Right lobe of liver (tissue), 6 donors: Measurements from ENCODE around the gene ZNF302. TPM values are rescaled to one million over a fixed set of nuclear protein-coding genes. Genes with fewer than 3 reads are reported as not detected.

Experiments used
- ATAC-seq, 4 donors: fragments of 200-7000 bp; cut with Tn5 transposase; one replicate each; pipeline ENCODE4 v1.9.1; 2020; ENCODE audit warnings: mild to moderate bottlenecking in 4 of 4, moderate library complexity in 4 of 4
- DNase-seq, 3 donors: peaks; one replicate each; pipeline ENCODE4 v3.0.0-alpha.2; 2020
- H3K27ac ChIP-seq, 3 donors: fragments of 200-600 bp; one replicate each; pipeline ENCODE4 v1.8.0; 2022
- H3K27me3 ChIP-seq, 2 donors: fragments of 200-600 bp; one replicate each; pipeline ENCODE4 v1.8.0; 2022
- H3K36me3 ChIP-seq, 4 donors: fragments of 200-600 bp; sonication (generic) in 1 of 4; one replicate each; pipeline versions ENCODE4 v1.5.1 to v1.8.0; 2017 to 2022; ENCODE audit warnings: control low read depth in 1 of 4
- H3K4me1 ChIP-seq, 4 donors: fragments of 200-600 bp; sonication (generic) in 1 of 4; one replicate each; pipeline versions ENCODE4 v1.5.1 to v1.8.0; 2017 to 2022; ENCODE audit warnings: control low read depth in 1 of 4
- H3K4me3 ChIP-seq, 3 donors: fragments of 200-600 bp; one replicate each; pipeline ENCODE4 v1.8.0; 2022
- H3K9me3 ChIP-seq, 4 donors: fragments of 200-600 bp; sonication (generic) in 1 of 4; one replicate each; pipeline versions ENCODE4 v1.5.1 to v1.8.0; 2017 to 2022; ENCODE audit warnings: control low read depth in 1 of 4
- CTCF ChIP-seq, 4 donors: fragments of 200-600 bp in 3 of 4; fragments of 450-650 bp in 1 of 4; IDR thresholded peaks; one replicate each; pipeline versions ENCODE4 v1.5.1 to v1.8.0; 2016 to 2022; ENCODE audit warnings: antibody characterized with exemption in 4 of 4, mild to moderate bottlenecking in 2 of 4
- POLR2A ChIP-seq: fragments of 450-650 bp; IDR thresholded peaks from one replicate; pipeline ENCODE4 v1.6.1; 2017; ENCODE audit warnings: antibody characterized with exemption, mild to moderate bottlenecking
- WGBS: methylation state at CpG from one replicate; pipeline ENCODE4 v1.1.6; 2018; ENCODE audit warnings: low coverage, low lambda C conversion rate; ENCODE audit not compliant: insufficient coverage; ENCODE audit errors: missing lambda C conversion rate; 5-methylcytosine and 5-hydroxymethylcytosine counted together
- intact Hi-C, 2 donors: fragments of 100-400 bp; cut with DNase I; formaldehyde crosslinking; loops; one replicate each; pipeline versions ENCODE4 v1.11.2 to v1.14.1; 2022
- total RNA-seq, 6 experiments: library from RNA; depleted of rRNA in 2 of 6; stranded (reverse); fragments of >200 nt in 2 of 6; fragmentation: NEBNext Ultra II Directional in 3 of 6; extraction: Animal tissue kit (Norgen Biotek cat#: 25700) in 3 of 6; gene quantifications; one replicate each; pipeline versions ENCODE4 v1.1.0 to v1.2.4, GENCODE V29; 2016 to 2023
- donor health status: DM: no; HTN: yes; CAD: no.
- donor health status: DM: no; HTN: no; CAD: no.
- donor health status: DM: no; HTN: no; CAD: no.
- donor health status: DM: no; HTN: yes; CAD: no.
- donor health status: DM: no; HTN: yes; CAD: no.

The ZNF302 gene
- total RNA-seq, 6 experiments from 2014 or later: 7.3 to 14.5 (median 10.1) TPM

GRCh38 chr19:34711890-34712289 lies 34.4 kb downstream of the ZNF302 start:
- WGBS: 59% methylated on average over 6 of the region's 6 CpGs
- no peak overlapping the region for H3K4me3 ChIP-seq
- no peaks in the 10 kb centered on the region for H3K4me1 ChIP-seq
- H3K9me3 ChIP-seq: peaks cover 0 to 6% (median 0%) of the 10 kb centered on the region in 4 donors
- intact Hi-C loops: loop anchor here (5.0 to 10.0 kb wide), 4 partner anchors 75 to 215 kb away; no protein-coding TSS in a partner anchor
- no peak overlapping the region for H3K27ac ChIP-seq
- TF ChIP-seq POLR2A (no peak), CTCF (IDR thresholded peaks at IDR 0.05) (no peak)
- H3K27me3 ChIP-seq: no peaks in the 10 kb centered on the region
- no peak for ATAC-seq
- no peaks in the 10 kb centered on the region for H3K36me3 ChIP-seq
- DNase-seq: no peak

- ATAC-seq: peak; percentile 85 to 97 (median 90)
Observed at GRCh38 chr19:34712395-34713261, 35.1 kb downstream of the ZNF302 start.

GRCh38 chr19:34713262-34713637 lies 35.8 kb downstream of the ZNF302 start:
- H3K4me1 ChIP-seq: no peaks in the 10 kb centered on the region
- peaks cover 0 to 6% (median 0%) of the 10 kb centered on the region in 4 donors for H3K9me3 ChIP-seq
- no peaks in the 10 kb centered on the region for H3K36me3 ChIP-seq
- TF ChIP-seq POLR2A (no peak), CTCF (IDR thresholded peaks at IDR 0.05) (no peak)
- no peak for ATAC-seq
- DNase-seq: no peak
- no peak overlapping the region for H3K4me3 ChIP-seq
- no peaks in the 10 kb centered on the region for H3K27me3 ChIP-seq
- H3K27ac ChIP-seq: no peak overlapping the region
- 83% methylated on average over 2 of the region's 2 CpGs for WGBS
- intact Hi-C loops: loop anchor here (5.0 to 10.0 kb wide), 4 partner anchors 76 to 216 kb away; no protein-coding TSS in a partner anchor

More at GRCh38 chr19:34712395-34713261, 35.1 kb downstream of the ZNF302 start:
- Histone ChIP-seq H3K9me3 (peaks cover 0 to 6% (median 0%) of the 10 kb centered on the region in 4 donors), H3K27me3 (no peaks in the 10 kb centered on the region), H3K4me3 (no peak overlapping the region), H3K4me1 (no peaks in the 10 kb centered on the region), H3K36me3 (no peaks in the 10 kb centered on the region), H3K27ac (no peak overlapping the region)
- intact Hi-C loops: loop anchor here (5.0 to 10.0 kb wide), 4 partner anchors 75 to 215 kb away; no protein-coding TSS in a partner anchor
- WGBS: 38% methylated on average over 11 of the region's 11 CpGs
- TF ChIP-seq POLR2A (no peak), CTCF (IDR thresholded peaks at IDR 0.05) (peak; percentile 77 to 94 (median 82))
- DNase-seq: peak in 1 of 3 donors; percentile 68

- DNase-seq (no peak), ATAC-seq (no peak)
- H3K4me3 ChIP-seq: no peak overlapping the region
- no peaks in the 10 kb centered on the region for H3K4me1 ChIP-seq
- no peak overlapping the region for H3K27ac ChIP-seq
- intact Hi-C loops: loop anchor here (10.0 kb wide), 2 partner anchors 81 to 211 kb away; no protein-coding TSS in a partner anchor
- H3K9me3 ChIP-seq: peaks cover 0 to 6% (median 0%) of the 10 kb centered on the region in 4 donors
- no peaks in the 10 kb centered on the region for H3K36me3 ChIP-seq
- no peaks in the 10 kb centered on the region for H3K27me3 ChIP-seq
- TF ChIP-seq POLR2A (no peak), CTCF (IDR thresholded peaks at IDR 0.05) (no peak)
Observed at GRCh38 chr19:34715357-34715756, 37.9 kb downstream of the ZNF302 start.
